B cell (primary cell): Measurements from ENCODE around the gene NCOA7.

Experiments
- CTCF ChIP-seq: fragments of 200-600 bp; IDR thresholded peaks from one replicate; pipeline ENCODE4 v1.8.0; 2022; ENCODE audit warnings: antibody characterized with exemption, mild to moderate bottlenecking
- EZH2 ChIP-seq: IDR thresholded peaks from 2 replicates; pipeline ENCODE4 v1.6.1; 2012; ENCODE audit warnings: borderline replicate concordance, low read depth, mild to moderate bottlenecking, moderate library complexity, low read length; ENCODE audit not compliant: insufficient read depth, poor library complexity, severe bottlenecking

GRCh38 chr6:125811259-125811658 is 20.5 kb downstream of the NCOA7 start:
- no peak for TF ChIP-seq EZH2
- TF ChIP-seq CTCF, result no peak
